Karpas-422 (cell line): Measurements from ENCODE around the gene TBX10. TPM values are rescaled to one million over a fixed set of nuclear protein-coding genes. Genes with fewer than 3 reads are reported as not detected.
A peak's percentile ranks its signal among the peaks of the same experiment; 100 is the strongest.
"Not testable (repeated sequence)": the region's sequence is repeated elsewhere in the genome, so short reads cannot be mapped to it uniquely, and the experiment has no call there.

Experiments
- DNase-seq: peaks from one replicate; pipeline ENCODE4 v3.0.0-alpha.2; 2015
- H2AFZ ChIP-seq: fragments of 200-600 bp; sonication (generic); 2 replicates; pipeline ENCODE4 v1.6.1; 2014; ENCODE audit warnings: antibody characterized with exemption, low read length, mixed read lengths
- H3K27ac ChIP-seq: fragments of 200-600 bp; sonication (generic); 2 replicates; pipeline ENCODE4 v1.5.1; 2014; ENCODE audit warnings: mild to moderate bottlenecking, low read length, moderate library complexity
- H3K27me3 ChIP-seq: fragments of 200-600 bp; sonication (generic); 2 replicates; pipeline ENCODE4 v1.6.1; 2014; ENCODE audit warnings: low read length, mixed read lengths
- H3K36me3 ChIP-seq: fragments of 200-600 bp; sonication (generic); 2 replicates; pipeline ENCODE4 v1.6.1; 2014; ENCODE audit warnings: low read length, mixed read lengths; ENCODE audit not compliant: insufficient read depth
- H3K4me1 ChIP-seq: fragments of 200-600 bp; sonication (generic); 2 replicates; pipeline ENCODE4 v1.6.1; 2014; ENCODE audit warnings: mild to moderate bottlenecking, low read length, mixed read lengths
- H3K4me2 ChIP-seq: fragments of 200-600 bp; sonication (generic); 2 replicates; pipeline ENCODE4 v1.6.1; 2014; ENCODE audit warnings: low read length, low read depth, mild to moderate bottlenecking; ENCODE audit not compliant: poor library complexity, severe bottlenecking
- H3K4me3 ChIP-seq: fragments of 200-600 bp; sonication (generic); 2 replicates; pipeline ENCODE4 v1.5.1; 2014; ENCODE audit warnings: mild to moderate bottlenecking, antibody characterized with exemption, low read length, mixed read lengths
- H3K79me2 ChIP-seq: fragments of 200-600 bp; sonication (generic); 2 replicates; pipeline ENCODE4 v1.6.1; 2014; ENCODE audit warnings: mild to moderate bottlenecking, low read length, mixed read lengths
- H3K9ac ChIP-seq: fragments of 200-600 bp; sonication (generic); 2 replicates; pipeline ENCODE4 v1.6.0; 2014; ENCODE audit warnings: low read length
- H3K9me2 ChIP-seq: fragments of 200-600 bp; sonication (generic), shearing (Covaris generic); replicated peaks from 2 replicates; pipeline ENCODE4 v1.6.0; 2014; ENCODE audit warnings: mild to moderate bottlenecking, low read length, moderate library complexity; ENCODE audit not compliant: insufficient read depth
- H3K9me3 ChIP-seq: fragments of 300-700, 200-600 bp; sonication (generic); 2 replicates; pipeline ENCODE4 v1.6.1; 2014; ENCODE audit warnings: low read length, mixed read lengths
- H4K20me1 ChIP-seq: fragments of 200-600 bp; sonication (generic); 2 replicates; pipeline ENCODE4 v1.6.1; 2014; ENCODE audit warnings: mild to moderate bottlenecking, antibody characterized with exemption, low read length, low read depth; ENCODE audit not compliant: insufficient read depth
- total RNA-seq: library from RNA; depleted of rRNA; stranded (reverse); fragments of >200 nt; shearing (Covaris generic); gene quantifications from 2 replicates; pipeline ENCODE4 v1.2.3, GENCODE V29; 2014; ENCODE audit warnings: low replicate concordance

The TBX10 gene
- total RNA-seq, 1 experiment from 2014 or later = not detected

DNA sequence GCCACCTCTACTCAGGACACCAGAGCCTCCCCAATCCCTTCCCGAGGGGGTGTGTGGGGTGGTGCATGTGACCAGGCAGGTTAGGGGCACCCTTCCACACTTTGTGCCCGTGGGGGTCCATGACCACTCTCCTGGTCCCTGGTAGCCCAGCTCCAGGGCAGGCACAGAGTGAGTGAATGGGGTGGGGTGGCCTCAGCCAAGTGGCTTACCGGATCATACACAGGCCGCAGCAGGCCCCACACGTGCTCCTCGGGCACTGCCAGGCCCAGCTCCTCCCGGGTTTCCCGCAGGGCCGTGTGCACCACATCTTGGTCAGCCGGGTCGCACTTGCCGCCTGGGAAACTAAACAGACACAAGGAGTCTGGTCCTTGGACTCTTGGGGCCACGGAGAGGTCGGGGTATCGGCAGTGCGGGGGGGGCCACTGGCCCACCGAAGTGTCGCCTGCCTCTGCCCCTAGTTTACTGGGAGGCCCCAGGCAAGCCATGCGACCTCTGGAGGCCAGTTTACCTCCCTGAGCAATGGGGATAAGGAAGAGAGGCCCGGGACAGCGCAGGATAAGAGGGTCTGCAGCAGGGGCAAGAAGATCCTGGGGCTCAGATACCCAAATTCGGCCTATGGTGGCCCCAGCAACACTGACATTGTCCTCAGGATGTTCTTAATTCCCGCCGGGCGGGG, 10.7 kb downstream of the TBX10 start:
- Histone ChIP-seq H3K4me1 (peaks cover 26% of the 10 kb centered on the region), H3K36me3 (no peaks in the 10 kb centered on the region; the same call in 1 of the 2 replicates), H2AFZ (peak overlapping the region; percentile 39), H3K9me3 (no peaks in the 10 kb centered on the region), H3K27ac (no peak overlapping the region), H3K9ac (peak overlapping the region; percentile 80), H3K27me3 (no peaks in the 10 kb centered on the region), H3K4me2 (peak overlapping the region; percentile 68), H3K79me2 (no peaks in the 10 kb centered on the region), H3K4me3 (peak overlapping the region; percentile 61), H3K9me2 (no peaks in the 10 kb centered on the region), H4K20me1 (no peaks in the 10 kb centered on the region)
- DNase-seq = no peak

GRCh38 chr11:67627812-67628624, 11.5 kb downstream of the TBX10 start:
- H3K9ac ChIP-seq = peak overlapping the region; percentile 80
- DNase-seq = no peak
- H4K20me1 ChIP-seq = no peaks in the 10 kb centered on the region
- H3K9me3 ChIP-seq = no peaks in the 10 kb centered on the region
- H2AFZ ChIP-seq = no peak overlapping the region
- H3K79me2 ChIP-seq = no peaks in the 10 kb centered on the region
- no peaks in the 10 kb centered on the region; the same call in 1 of the 2 replicates for H3K36me3 ChIP-seq
- no peak overlapping the region for H3K27ac ChIP-seq
- H3K4me3 ChIP-seq = peak overlapping the region; percentile 61
- H3K9me2 ChIP-seq = no peaks in the 10 kb centered on the region
- peak overlapping the region; percentile 68 for H3K4me2 ChIP-seq
- no peaks in the 10 kb centered on the region for H3K27me3 ChIP-seq
- H3K4me1 ChIP-seq = peaks cover 26% of the 10 kb centered on the region

DNA sequence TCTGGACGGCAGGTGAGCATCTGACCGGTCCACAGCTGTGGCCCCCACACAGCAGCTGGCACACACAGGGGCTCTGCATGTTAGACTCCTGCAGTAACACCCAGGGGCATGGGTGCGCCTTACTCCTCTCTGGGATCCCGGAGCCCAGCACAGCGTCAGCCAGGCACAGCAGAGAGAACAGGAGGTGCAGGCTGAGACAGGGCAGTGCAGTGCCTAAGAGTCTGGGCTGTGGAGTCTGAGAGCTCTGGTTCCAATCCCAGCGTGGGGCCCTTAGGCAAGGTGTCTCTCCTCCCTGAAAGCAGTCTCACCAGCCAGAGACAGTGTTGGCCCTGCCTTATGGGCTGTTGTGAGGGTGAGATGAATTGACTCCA, 12.1 kb downstream of the TBX10 start:
- H3K4me3 ChIP-seq = no peak overlapping the region
- H4K20me1 ChIP-seq = no peaks in the 10 kb centered on the region
- no peaks in the 10 kb centered on the region for H3K79me2 ChIP-seq
- no peak for DNase-seq
- no peak overlapping the region for H3K27ac ChIP-seq
- peaks cover 26% of the 10 kb centered on the region for H3K4me1 ChIP-seq
- no peaks in the 10 kb centered on the region; the same call in 1 of the 2 replicates for H3K36me3 ChIP-seq
- H3K4me2 ChIP-seq = no peak overlapping the region
- H2AFZ ChIP-seq = no peak overlapping the region
- H3K9me3 ChIP-seq = no peaks in the 10 kb centered on the region
- no peaks in the 10 kb centered on the region for H3K9me2 ChIP-seq
- H3K9ac ChIP-seq = no peak overlapping the region
- H3K27me3 ChIP-seq = no peaks in the 10 kb centered on the region

DNA sequence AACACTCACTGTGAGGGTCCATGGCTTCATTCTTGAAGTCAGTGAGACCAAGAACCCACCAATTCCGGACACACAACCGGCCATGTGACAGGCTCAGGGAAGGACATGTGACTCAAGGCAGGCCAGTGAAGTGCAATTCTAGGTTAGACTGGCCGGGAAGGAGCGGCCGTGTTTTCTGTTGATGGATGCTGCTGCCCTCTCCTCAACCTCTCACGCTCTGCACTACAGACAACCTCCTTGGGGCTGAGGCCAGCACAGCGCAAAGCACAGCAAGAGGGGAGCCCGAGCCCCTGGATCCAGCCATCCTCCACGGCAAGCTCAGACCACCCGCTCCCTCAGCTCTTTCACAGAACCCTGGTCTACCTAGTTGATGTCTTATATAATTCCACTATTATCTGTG, 12.6 kb downstream of the TBX10 start:
- H3K27me3 ChIP-seq = no peaks in the 10 kb centered on the region

GRCh38 chr11:67626131-67626833, 13.3 kb downstream of the TBX10 start:
- not testable (repeated sequence) for H3K27me3 ChIP-seq, H3K9me3 ChIP-seq, H2AFZ ChIP-seq, H4K20me1 ChIP-seq, H3K79me2 ChIP-seq, H3K4me3 ChIP-seq, DNase-seq, H3K4me2 ChIP-seq, H3K36me3 ChIP-seq, H3K27ac ChIP-seq, H3K9ac ChIP-seq, H3K9me2 ChIP-seq
- H3K4me1 ChIP-seq = peaks cover 23% of the 10 kb centered on the region

More for the DNA sequence above, 12.6 kb downstream of the TBX10 start:
- no peak overlapping the region for H3K4me2 ChIP-seq
- no peak overlapping the region for H3K27ac ChIP-seq
- H4K20me1 ChIP-seq = no peaks in the 10 kb centered on the region
- no peak for DNase-seq
- no peaks in the 10 kb centered on the region for H3K9me3 ChIP-seq
- no peak overlapping the region for H3K9ac ChIP-seq
- H2AFZ ChIP-seq = no peak overlapping the region
- no peaks in the 10 kb centered on the region for H3K9me2 ChIP-seq
- peaks cover 26% of the 10 kb centered on the region for H3K4me1 ChIP-seq
- no peaks in the 10 kb centered on the region; the same call in 1 of the 2 replicates for H3K36me3 ChIP-seq
- H3K79me2 ChIP-seq = no peaks in the 10 kb centered on the region
- H3K4me3 ChIP-seq = no peak overlapping the region

GRCh38 chr11:67623795-67624194, 15.8 kb downstream of the TBX10 start:
- not testable (repeated sequence) for H3K36me3 ChIP-seq, DNase-seq, H3K4me3 ChIP-seq

GRCh38 chr11:67622905-67623304, 16.7 kb downstream of the TBX10 start:
- H2AFZ ChIP-seq, H4K20me1 ChIP-seq, H3K79me2 ChIP-seq, H3K9me2 ChIP-seq, H3K4me3 ChIP-seq, H3K4me1 ChIP-seq, H3K36me3 ChIP-seq, H3K27me3 ChIP-seq, DNase-seq, H3K4me2 ChIP-seq, H3K9ac ChIP-seq, H3K27ac ChIP-seq, H3K9me3 ChIP-seq: not testable (repeated sequence)

More at GRCh38 chr11:67623795-67624194, 15.8 kb downstream of the TBX10 start:
- not testable (repeated sequence) for H3K9me2 ChIP-seq, H3K79me2 ChIP-seq, H3K4me1 ChIP-seq, H3K9ac ChIP-seq, H3K9me3 ChIP-seq, H3K27ac ChIP-seq, H2AFZ ChIP-seq, H4K20me1 ChIP-seq, H3K27me3 ChIP-seq, H3K4me2 ChIP-seq

DNA sequence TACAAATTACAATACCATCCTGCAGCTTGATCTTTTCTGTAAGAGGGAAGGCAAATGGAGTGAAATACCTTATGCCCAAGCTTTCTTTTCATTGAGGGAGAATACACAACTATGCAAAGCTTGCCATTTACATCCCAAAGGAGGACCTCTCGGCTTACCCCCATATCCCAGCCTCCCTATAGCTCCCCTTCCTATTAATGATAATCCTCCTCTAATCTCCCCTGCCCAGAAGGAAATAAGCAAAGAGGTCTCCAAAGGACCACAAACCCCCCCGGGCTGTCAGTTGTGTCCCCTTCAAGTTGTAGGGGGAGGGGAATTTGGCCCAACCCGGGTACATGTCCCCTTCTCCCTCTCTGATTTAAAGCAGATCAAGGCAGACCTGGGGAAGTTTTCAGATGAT, 17.6 kb downstream of the TBX10 start:
- not testable (repeated sequence) for H3K4me2 ChIP-seq, H3K79me2 ChIP-seq

More for the DNA sequence above, 17.6 kb downstream of the TBX10 start:
- not testable (repeated sequence) for H3K9me3 ChIP-seq, H3K9ac ChIP-seq, DNase-seq, H4K20me1 ChIP-seq, H3K27me3 ChIP-seq, H3K4me3 ChIP-seq, H2AFZ ChIP-seq, H3K36me3 ChIP-seq, H3K9me2 ChIP-seq, H3K27ac ChIP-seq, H3K4me1 ChIP-seq
